NCI-H128 (cell line): Measurements from ENCODE around the gene SEC63.
"Not testable (repeated sequence)": the region's sequence is repeated elsewhere in the genome, so short reads cannot be mapped to it uniquely, and the experiment has no call there.

Experiments
- DNase-seq: peaks from one replicate; lab custom pipeline; 2025; ENCODE audit not compliant: unreplicated experiment; lab: John Stamatoyannopoulos, UW

The SEC63 gene

DNA sequence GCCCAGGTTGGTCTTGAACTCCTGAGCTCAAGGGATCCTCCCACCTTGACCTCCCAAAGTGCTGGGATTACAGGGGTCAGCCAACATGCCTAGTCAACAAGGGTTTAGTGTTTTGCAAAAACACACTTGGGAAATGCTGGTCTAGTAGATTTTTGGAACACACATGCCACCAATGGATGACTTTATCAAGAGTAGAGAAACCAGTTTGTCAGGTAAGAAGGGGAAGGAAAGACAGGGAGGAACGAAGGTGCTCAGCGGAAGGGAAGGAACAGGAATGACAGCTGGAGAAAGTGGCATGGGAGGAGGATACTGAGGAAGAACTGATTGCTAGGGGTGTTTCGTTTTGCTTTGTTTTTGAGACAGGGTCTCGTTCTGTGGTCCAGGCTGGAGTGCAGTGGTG lies 15.6 kb upstream of the SEC63 start:
- no peak for DNase-seq

- DNase-seq, result no peak
These were observed 14.5 kb upstream of the SEC63 start for GRCh38 chr6:107972413-107973096.

GRCh38 chr6:107971181-107971580 lies 13.2 kb upstream of the SEC63 start:
- DNase-seq, result no peak

DNA sequence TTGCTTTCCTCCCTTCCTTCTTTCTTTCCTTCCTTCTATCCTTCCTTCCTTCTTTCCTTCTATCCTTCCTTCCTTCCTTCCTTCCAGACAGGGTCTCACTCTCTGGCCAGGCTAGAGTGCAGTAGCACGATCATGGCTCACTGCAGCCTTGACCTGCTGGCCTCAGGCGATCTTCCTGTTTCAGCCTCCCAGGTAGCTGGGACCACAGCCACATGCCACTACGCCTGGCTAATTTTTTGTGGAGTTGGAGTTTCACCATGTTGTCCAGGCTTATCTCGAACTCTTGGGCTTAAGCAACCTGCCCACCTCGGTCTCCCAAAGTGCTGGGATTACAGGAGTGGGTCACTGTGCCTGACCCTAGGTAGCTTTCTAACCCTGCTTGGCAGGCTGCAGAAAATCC lies 12.2 kb upstream of the SEC63 start:
- DNase-seq, result no peak

DNA sequence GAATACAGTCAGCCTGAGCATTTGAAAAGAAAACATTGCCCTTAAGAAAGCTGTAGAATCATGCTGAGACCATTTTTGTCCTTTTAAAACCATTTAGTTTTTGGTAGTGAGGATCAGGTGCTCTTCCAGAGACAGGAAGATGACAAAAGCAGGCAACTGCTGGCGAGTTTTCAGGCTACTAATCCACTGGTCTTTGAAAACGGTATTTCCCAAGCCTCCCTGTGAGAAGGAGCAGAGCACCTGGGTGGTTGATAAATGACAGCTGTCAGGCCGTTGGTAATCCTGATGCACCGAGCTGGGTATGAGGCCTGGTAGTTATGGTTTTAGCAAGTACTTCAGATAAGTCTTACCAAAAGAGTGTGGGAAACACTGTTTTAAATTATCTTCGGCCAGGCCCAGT lies 10.1 kb upstream of the SEC63 start:
- no peak for DNase-seq

DNA sequence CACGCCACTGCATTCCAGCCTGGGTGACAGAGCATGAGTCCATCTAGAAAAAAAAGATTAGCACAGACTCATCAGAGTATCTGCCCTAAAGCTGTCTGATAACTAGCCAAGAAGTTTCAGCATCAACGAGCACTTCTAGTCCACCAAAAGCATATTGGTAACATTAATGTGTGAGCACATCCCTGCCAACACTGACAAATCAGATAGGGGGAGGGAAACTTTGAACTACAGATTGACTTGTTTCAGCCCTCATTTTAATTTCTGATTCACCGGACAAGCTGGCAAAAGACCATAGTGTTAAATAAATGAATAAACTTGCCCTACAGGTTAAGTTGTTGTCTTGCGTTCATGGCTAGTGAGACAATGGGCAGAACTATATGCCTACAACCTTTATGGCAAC lies 7.7 kb upstream of the SEC63 start:
- DNase-seq, result no peak

DNA sequence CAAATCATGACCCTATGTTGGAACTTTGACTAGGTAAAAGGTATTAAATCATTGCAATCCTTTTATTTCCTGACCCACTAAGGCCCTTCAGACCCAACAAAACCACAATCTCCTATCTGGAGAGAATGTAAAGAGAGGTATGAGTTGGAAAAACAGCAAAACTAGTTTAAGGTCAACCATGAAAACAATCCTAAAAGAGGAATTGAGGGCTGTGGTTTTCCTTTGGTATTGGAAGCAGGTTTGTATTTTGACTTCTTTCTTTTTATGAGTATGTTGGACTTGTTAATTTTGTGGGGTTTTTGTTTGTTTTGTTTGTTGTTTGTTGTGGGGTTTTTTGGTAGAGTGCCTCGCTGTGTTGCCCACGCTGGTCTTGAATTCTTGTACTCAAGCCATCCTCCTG lies 4.7 kb upstream of the SEC63 start:
- no peak for DNase-seq

GRCh38 chr6:107959392-107959791 lies 1.4 kb upstream of the SEC63 start:
- no peak for DNase-seq

- DNase-seq, result not testable (repeated sequence)
These were observed 818 bp upstream of the SEC63 start for GRCh38 chr6:107958689-107959362.

- no peak for DNase-seq
These were observed 600 bp downstream of the SEC63 start for GRCh38 chr6:107957308-107957908.

GRCh38 chr6:107956586-107957307 lies 1.3 kb downstream of the SEC63 start:
- no peak for DNase-seq

- no peak for DNase-seq
These were observed 1.8 kb downstream of the SEC63 start for GRCh38 chr6:107956181-107956580.

DNA sequence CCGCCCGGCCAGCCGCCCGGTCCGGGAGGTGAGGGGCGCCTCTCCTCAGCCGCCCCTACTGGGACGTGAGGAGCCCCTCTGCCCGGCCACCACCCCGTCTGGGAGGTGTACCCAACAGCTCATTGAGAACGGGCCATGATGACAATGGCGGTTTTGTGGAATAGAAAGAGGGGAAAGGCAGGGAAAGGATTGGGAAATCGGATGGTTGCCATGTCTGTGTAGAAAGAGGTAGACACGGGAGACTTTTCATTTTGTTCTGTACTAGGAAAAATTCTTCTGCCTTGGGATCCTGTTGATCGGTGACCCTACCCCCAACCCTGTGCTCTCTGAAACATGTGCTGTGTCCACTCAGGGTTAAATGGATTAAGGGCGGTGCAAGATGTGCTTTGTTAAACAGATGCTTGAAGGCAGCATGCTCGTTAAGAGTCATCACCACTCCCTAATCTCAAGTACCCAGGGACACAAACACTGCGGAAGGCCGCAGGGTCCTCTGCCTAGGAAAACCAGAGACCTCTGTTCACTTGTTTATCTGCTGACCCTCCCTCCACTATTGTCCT lies 4.1 kb downstream of the SEC63 start:
- DNase-seq, result not testable (repeated sequence)

DNA sequence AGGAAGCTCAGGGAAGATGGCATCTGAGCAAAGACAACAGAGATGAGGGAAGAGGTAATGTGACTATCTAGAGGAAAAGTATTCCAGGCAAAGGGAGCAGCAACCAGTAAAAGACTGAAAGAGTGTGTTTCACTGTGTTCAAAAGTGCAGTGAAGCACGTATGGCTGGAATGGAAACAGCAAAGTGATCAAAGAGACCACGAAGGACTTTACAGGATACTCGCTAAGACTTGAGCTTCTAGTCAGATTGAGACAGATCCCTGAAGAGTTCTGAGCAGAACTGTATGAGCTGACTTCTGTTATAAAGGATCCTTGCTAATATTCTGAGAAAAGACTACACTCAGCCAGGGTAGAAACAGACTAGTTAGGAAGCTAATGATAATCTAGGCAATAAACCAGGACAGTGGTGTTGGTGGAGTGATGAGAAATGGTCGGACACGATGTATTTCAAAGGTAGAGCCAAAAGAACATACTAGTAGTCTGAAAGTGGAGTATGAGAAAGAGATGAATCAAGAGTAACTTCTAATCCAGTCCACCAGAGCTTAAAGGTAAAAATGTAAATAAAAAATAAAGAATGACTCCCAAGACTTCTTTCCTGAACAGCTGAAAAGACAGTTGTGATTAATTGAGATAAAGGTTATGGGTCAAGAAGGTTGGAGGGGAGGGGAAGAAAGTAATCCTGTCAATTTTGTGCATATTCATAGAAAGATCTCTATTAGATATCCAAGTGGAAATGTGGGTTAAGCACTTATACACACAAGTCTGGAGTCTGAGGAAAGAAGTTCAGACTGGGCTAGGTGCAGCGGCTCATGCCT lies 14.2 kb downstream of the SEC63 start:
- no peak for DNase-seq

GRCh38 chr6:107942142-107942541 lies 15.9 kb downstream of the SEC63 start:
- DNase-seq, result no peak

DNA sequence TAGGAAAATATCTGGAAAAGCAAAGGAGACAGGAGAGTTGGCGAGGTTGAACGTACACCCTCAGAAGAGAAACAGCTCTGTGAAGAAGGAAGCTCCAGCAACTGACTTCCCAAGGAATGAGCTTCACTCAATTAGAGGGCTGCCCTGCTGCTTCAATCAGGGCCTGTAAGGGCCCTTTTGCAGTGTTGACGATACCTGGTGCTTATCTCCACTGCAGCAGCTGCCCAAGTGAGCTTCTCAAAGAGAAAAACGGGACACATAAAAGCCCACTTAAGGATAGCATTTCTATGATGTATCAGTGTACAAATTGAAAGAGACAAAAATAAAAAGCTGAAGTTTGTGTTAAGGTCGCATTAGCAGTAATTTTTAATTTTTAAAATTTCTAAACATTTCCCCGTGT lies 16.4 kb downstream of the SEC63 start:
- no peak for DNase-seq

DNA sequence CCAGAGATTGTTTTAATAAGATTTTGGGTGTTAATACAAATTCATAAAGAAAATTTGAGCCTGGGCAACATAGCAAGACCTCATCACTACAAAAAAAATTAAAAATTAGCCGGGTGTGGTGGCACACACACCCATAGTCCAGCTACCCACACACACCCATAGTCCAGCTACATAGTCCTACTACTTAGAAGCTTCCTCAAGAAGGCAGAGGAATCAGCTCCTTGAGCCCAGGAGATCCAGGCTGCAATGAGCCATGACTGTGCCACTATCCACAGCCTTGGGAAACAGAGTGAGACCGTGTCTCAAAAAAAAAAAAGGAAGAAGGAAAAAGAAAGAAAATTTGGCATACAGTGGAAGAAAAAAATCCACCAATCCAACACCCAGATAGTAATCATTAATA lies 16.8 kb downstream of the SEC63 start:
- DNase-seq, result no peak

DNA sequence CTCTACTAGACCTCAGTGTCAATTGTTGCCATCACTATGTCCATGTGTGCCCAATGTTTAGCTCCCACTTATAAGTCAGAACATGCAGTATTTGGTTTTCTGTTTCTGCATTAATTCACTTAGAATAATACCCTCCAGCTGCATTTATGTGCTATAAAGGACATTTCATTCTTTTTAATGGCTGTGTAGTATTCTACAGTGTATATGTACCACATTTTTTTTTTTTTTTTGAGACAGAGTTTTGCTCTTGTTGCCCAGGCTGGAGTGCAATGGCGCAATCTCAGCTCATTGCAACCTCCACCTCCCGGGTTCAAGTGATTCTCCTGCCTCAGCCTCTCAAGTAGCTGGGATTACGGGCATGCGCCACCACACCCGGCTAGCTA lies 21.1 kb downstream of the SEC63 start:
- not testable (repeated sequence) for DNase-seq

GRCh38 chr6:107936162-107936909 lies 21.7 kb downstream of the SEC63 start:
- DNase-seq, result no peak

- DNase-seq, result not testable (repeated sequence)
These were observed 23.8 kb downstream of the SEC63 start for GRCh38 chr6:107934229-107934628.
